H9 (cell line): Measurements from ENCODE around the gene RPP14. TPM values are rescaled to one million over a fixed set of nuclear protein-coding genes. Genes with fewer than 3 reads are reported as not detected.

Experiments used
- DNase-seq: peaks from one replicate; pipeline ENCODE4 v3.0.0-alpha.2; 2017
- H2AFZ ChIP-seq: one replicate; pipeline ENCODE4 v1.6.1; 2013; ENCODE audit warnings: mild to moderate bottlenecking, low read length, control low read depth, moderate library complexity
- H2AK5ac ChIP-seq: 2 replicates; pipeline ENCODE4 v1.6.1; 2013; ENCODE audit warnings: low read length, control low read depth, mixed read lengths; ENCODE audit not compliant: insufficient read length
- H2BK120ac ChIP-seq: one replicate; pipeline ENCODE4 v1.6.1; 2013; ENCODE audit warnings: low read depth, mild to moderate bottlenecking, low read length, control low read depth, inconsistent platforms; ENCODE audit not compliant: poor library complexity, severe bottlenecking
- H2BK12ac ChIP-seq: 2 replicates; pipeline ENCODE4 v1.6.1; 2013; ENCODE audit warnings: low read length, control low read depth, mixed read lengths, low read depth; ENCODE audit not compliant: insufficient read length
- H2BK15ac ChIP-seq: 2 replicates; pipeline ENCODE4 v1.6.1; 2013; ENCODE audit warnings: low read depth, low read length, control low read depth
- H2BK20ac ChIP-seq: one replicate; pipeline ENCODE4 v1.6.1; 2013; ENCODE audit warnings: low read depth, mild to moderate bottlenecking, low read length, control low read depth, inconsistent platforms; ENCODE audit not compliant: poor library complexity, severe bottlenecking
- H2BK5ac ChIP-seq: 2 replicates; pipeline ENCODE4 v1.6.1; 2013; ENCODE audit warnings: low read length, control low read depth, mixed read lengths; ENCODE audit not compliant: insufficient read length
- H3K14ac ChIP-seq: 2 replicates; pipeline ENCODE4 v1.6.1; 2013; ENCODE audit warnings: low read length, control low read depth; ENCODE audit not compliant: insufficient read depth
- H3K18ac ChIP-seq: 2 replicates; pipeline ENCODE4 v1.6.1; 2013; ENCODE audit warnings: low read depth, mild to moderate bottlenecking, mixed read lengths, low read length, control low read depth; ENCODE audit not compliant: insufficient read length
- H3K23ac ChIP-seq: 2 replicates; pipeline ENCODE4 v1.6.1; 2013; ENCODE audit warnings: low read length, control low read depth, mixed read lengths, low read depth; ENCODE audit not compliant: insufficient read length
- H3K23me2 ChIP-seq: 2 replicates; pipeline ENCODE4 v1.6.1; 2013; ENCODE audit warnings: low read depth, mild to moderate bottlenecking, mixed read lengths, low read length, control low read depth; ENCODE audit not compliant: insufficient read length, poor library complexity, severe bottlenecking
- H3K27ac ChIP-seq: 2 replicates; pipeline ENCODE4 v1.5.1; 2013; ENCODE audit warnings: low read length, control low read depth, mixed read lengths, low read depth; ENCODE audit not compliant: insufficient read length
- H3K27me3 ChIP-seq: 2 replicates; pipeline ENCODE4 v1.6.1; 2013; ENCODE audit warnings: low read length, control low read depth, inconsistent platforms; ENCODE audit not compliant: insufficient read depth
- H3K4ac ChIP-seq: 2 replicates; pipeline ENCODE4 v1.6.1; 2013; ENCODE audit warnings: low read depth, mild to moderate bottlenecking, control low read depth, inconsistent platforms, low read length, moderate library complexity
- H3K4me1 ChIP-seq: 2 replicates; pipeline ENCODE4 v1.6.1; 2013; ENCODE audit warnings: low read length, control low read depth, inconsistent platforms; ENCODE audit not compliant: insufficient read depth
- H3K4me2 ChIP-seq: 2 replicates; pipeline ENCODE4 v1.6.1; 2013; ENCODE audit warnings: low read length, control low read depth, mixed read lengths; ENCODE audit not compliant: insufficient read length, insufficient read depth
- H3K56ac ChIP-seq: 2 replicates; pipeline ENCODE4 v1.6.1; 2013; ENCODE audit warnings: low read depth, mild to moderate bottlenecking, mixed read lengths, low read length, control low read depth; ENCODE audit not compliant: insufficient read length
- H3K79me1 ChIP-seq: 2 replicates; pipeline ENCODE4 v1.6.1; 2013; ENCODE audit warnings: low read depth, mild to moderate bottlenecking, moderate library complexity, low read length, control low read depth, inconsistent platforms; ENCODE audit not compliant: insufficient read depth, poor library complexity, severe bottlenecking
- H3K79me2 ChIP-seq: 2 replicates; pipeline ENCODE4 v1.6.1; 2013; ENCODE audit warnings: low read length, control low read depth, inconsistent platforms; ENCODE audit not compliant: insufficient read depth
- H3K9ac ChIP-seq: 2 replicates; pipeline ENCODE4 v1.6.1; 2013; ENCODE audit warnings: low read length, control low read depth, mixed read lengths; ENCODE audit not compliant: insufficient read length; ENCODE audit errors: extremely low read depth
- H3K9me3 ChIP-seq: one replicate; pipeline ENCODE4 v1.6.1; 2013; ENCODE audit warnings: low read depth, low read length, inconsistent platforms; ENCODE audit not compliant: control insufficient read depth
- H3T11ph ChIP-seq: one replicate; pipeline ENCODE4 v1.6.1; 2013; ENCODE audit warnings: mild to moderate bottlenecking, low read length, control low read depth, inconsistent platforms
- H4K20me1 ChIP-seq: one replicate; pipeline ENCODE4 v1.6.1; 2013; ENCODE audit not compliant: control insufficient read depth, insufficient read length, insufficient read depth
- H4K5ac ChIP-seq: 2 replicates; pipeline ENCODE4 v1.6.1; 2013; ENCODE audit warnings: low read depth, mild to moderate bottlenecking, mixed read lengths, low read length, control low read depth; ENCODE audit not compliant: insufficient read length
- H4K8ac ChIP-seq: replicated peaks from 2 replicates; pipeline ENCODE4 v1.6.1; 2013; ENCODE audit warnings: low read length, control low read depth, mixed read lengths, low read depth; ENCODE audit not compliant: insufficient read length
- H4K91ac ChIP-seq: 2 replicates; pipeline ENCODE4 v1.6.1; 2013; ENCODE audit warnings: low read depth, mild to moderate bottlenecking, moderate library complexity, mixed read lengths, low read length, control low read depth; ENCODE audit not compliant: insufficient read length
- H3K27ac Mint-ChIP-seq, 3 experiments: 2 replicates in 2 of 3; 3 replicates in 1 of 3; pipeline ENCODE4 v1.8.0; 2020 to 2021; ENCODE audit warnings: mixed read lengths in 3 of 3, mild to moderate bottlenecking in 1 of 3, moderate library complexity in 1 of 3
- H3K27me3 Mint-ChIP-seq: 2 replicates; pipeline ENCODE4 v1.8.0; 2021; ENCODE audit warnings: low read depth, mild to moderate bottlenecking, moderate library complexity, mixed read lengths
- H3K36me3 Mint-ChIP-seq, 3 experiments: 2 replicates in 2 of 3; 3 replicates in 1 of 3; pipeline ENCODE4 v1.8.0; 2020 to 2021; ENCODE audit warnings: low read depth in 3 of 3, mixed read lengths in 3 of 3; ENCODE audit not compliant: insufficient read depth in 1 of 3
- H3K4me1 Mint-ChIP-seq, 2 experiments: 2 replicates each; pipeline ENCODE4 v1.8.0; 2020; ENCODE audit warnings: mixed read lengths in 2 of 2
- H3K4me3 Mint-ChIP-seq, 2 experiments: 2 replicates in 1 of 2; 3 replicates in 1 of 2; pipeline ENCODE4 v1.8.0; 2020 to 2021; ENCODE audit warnings: mild to moderate bottlenecking in 2 of 2, mixed read lengths in 2 of 2, moderate library complexity in 1 of 2
- H3K9me3 Mint-ChIP-seq, 2 experiments: 2 replicates in 1 of 2; 3 replicates in 1 of 2; pipeline ENCODE4 v1.8.0; 2020; ENCODE audit warnings: mild to moderate bottlenecking in 2 of 2, mixed read lengths in 2 of 2, moderate library complexity in 1 of 2
- CTCF ChIP-seq: fragments of 200-600 bp; sonication (generic); conservative IDR thresholded peaks from 3 replicates; pipeline ENCODE4 v1.8.0; 2021; ENCODE audit warnings: antibody characterized with exemption, mild to moderate bottlenecking
- WGBS: extraction: QIAGEN DNeasy Blood & Tissue Kit; methylation state at CpG from one replicate; pipeline ENCODE4 v1.1.7; 2013; ENCODE audit warnings: missing lambda C conversion rate, low lambda C conversion rate, mixed read lengths; ENCODE audit not compliant: insufficient read length; ENCODE audit errors: extremely low coverage; 5-methylcytosine and 5-hydroxymethylcytosine counted together
- total RNA-seq: library from RNA; stranded (reverse); gene quantifications from 2 replicates; pipeline ENCODE4 v1.2.1, GENCODE V29; 2021

RPP14 gene
- total RNA-seq, 1 experiment from 2014 or later, result 23.9 TPM

- Histone ChIP-seq H3T11ph (no peak overlapping the region), H2BK20ac (no peak overlapping the region), H3K56ac (no peak overlapping the region), H2BK120ac (no peak overlapping the region), H2BK12ac (no peak overlapping the region), H3K23ac (no peak overlapping the region), H3K4me1 (no peaks in the 10 kb centered on the region), H3K27ac (no peak overlapping the region), H4K20me1 (no peaks in the 10 kb centered on the region), H2BK15ac (no peak overlapping the region), H3K9ac (no peak overlapping the region), H3K23me2 (no peaks in the 10 kb centered on the region), H4K8ac (no peak overlapping the region), H4K5ac (no peak overlapping the region), H3K79me1 (no peaks in the 10 kb centered on the region), H3K4ac (no peak overlapping the region), H3K79me2 (no peaks in the 10 kb centered on the region), H3K27me3 (no peaks in the 10 kb centered on the region), H3K18ac (no peak overlapping the region), H3K14ac (no peak overlapping the region), H2BK5ac (no peak overlapping the region), H4K91ac (no peak overlapping the region), H2AFZ (no peak overlapping the region), H3K4me2 (no peak overlapping the region), H3K9me3 (no peaks in the 10 kb centered on the region), H2AK5ac (no peak overlapping the region)
- H3K4me3 Mint-ChIP-seq, result no peak overlapping the region
- H3K27ac Mint-ChIP-seq, result no peak overlapping the region
- WGBS, result no CpG with 5 or more reads among the region's 8 CpGs
- peaks cover 29% of the 10 kb centered on the region for H3K27me3 Mint-ChIP-seq
- H3K36me3 Mint-ChIP-seq, result no peaks in the 10 kb centered on the region
- DNase-seq, result no peak
- peak; percentile 81 for TF ChIP-seq CTCF
- H3K9me3 Mint-ChIP-seq, result peaks cover 0 to 3% of the 10 kb centered on the region in 2 experiments; a peak in 1 of 5 replicates
- H3K4me1 Mint-ChIP-seq, result peaks cover 10 to 11% of the 10 kb centered on the region in 2 experiments
Observed at GRCh38 chr3:58299839-58300516, 6.1 kb upstream of the RPP14 start.
